Stimulated activated CD4-positive, alpha-beta T cell treated with anti-CD3 and anti-CD28 coated beads, Interleukin-1b, Interleukin-23, amount 100 ng/mL, for 1 hour (primary cell): Measurements from ENCODE around the gene PAK1.

ENCODE experiments used
- DNase-seq, 2 donors: peaks; one replicate each; pipeline ENCODE4 v3.0.0-alpha.2; 2020; ENCODE audit warnings: low read depth in 2 of 2

PAK1 gene

DNA sequence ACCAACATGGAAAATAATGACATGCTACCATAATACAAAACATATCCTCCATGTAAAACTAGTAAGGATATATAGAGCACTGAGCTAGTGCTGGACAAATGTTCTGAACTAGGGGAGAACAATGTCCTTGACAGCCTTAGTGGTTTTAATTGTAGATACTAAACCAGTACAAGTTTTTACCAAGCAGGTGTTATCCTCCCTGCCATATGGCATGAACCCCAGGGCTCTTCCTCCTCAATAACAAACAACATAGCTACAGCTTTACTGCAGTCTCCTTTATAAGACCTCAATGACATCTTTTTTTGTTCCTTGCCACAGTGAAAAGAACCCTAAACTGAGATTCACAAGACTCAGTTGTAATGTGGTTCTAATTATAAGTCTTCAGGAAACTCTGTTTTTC is 102.2 kb downstream of the PAK1 start:
- DNase-seq: no peak

DNA sequence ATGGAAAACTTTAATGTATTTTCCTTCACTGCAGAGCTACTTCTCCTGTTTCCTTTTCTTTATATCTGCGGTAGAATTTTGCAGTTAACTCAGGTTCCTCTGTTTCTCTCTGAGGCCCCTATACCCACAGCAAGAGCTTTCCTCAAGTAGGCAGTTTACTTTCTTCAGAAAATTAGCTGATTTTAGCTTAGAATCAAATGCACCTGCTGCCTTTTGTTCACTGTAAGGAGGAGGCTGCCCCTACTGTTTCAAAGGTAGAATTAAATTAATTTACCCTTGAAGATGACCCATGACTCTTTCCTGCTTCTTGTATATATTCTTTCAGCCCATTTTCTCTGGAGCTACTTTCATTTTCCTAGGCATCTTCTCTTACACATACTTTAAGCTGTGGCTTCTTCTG is 103.7 kb downstream of the PAK1 start:
- no peak for DNase-seq

GRCh38 chr11:77361184-77361583 is 112.7 kb downstream of the PAK1 start:
- DNase-seq: no peak

DNA sequence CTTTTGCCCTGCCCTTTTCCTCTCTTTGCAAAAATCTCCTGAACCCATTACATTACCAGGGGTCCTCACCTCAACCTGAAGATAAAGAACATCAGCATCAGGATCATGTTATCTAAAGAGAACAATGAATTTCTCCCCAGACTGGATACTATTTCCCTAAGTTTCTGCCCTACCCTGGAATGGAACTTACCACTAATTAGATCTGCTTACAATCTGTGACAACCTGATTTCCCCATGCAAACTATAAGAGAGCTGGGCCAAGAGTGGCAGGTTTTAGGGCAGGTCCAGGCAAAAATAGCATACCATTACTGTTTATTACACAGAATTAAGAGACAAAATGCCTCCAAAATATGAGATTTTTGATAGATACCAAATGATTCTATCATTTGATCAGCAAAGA is 114.4 kb downstream of the PAK1 start:
- no peak for DNase-seq

DNA sequence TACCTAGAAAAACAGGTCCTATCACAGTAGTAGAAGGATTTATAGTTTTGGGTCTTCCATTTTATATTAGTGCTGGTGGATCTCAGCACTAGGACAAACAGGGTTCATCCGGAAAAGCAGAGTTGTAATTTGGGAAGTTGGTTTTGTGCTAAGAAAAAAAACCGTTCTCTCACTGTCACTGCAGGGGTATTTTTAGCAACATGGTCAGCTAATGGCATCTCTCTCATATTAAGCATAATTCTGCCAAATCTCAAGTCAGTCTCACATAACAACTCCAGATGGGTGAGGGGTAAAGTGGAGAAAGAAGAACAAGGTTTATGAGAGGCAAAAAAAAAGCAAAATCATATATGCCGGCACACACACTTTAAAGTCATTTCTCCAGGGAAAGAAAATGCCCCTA is 120.8 kb downstream of the PAK1 start:
- no peak for DNase-seq

GRCh38 chr11:77351281-77351886 is 122.5 kb downstream of the PAK1 start:
- DNase-seq: no peak

DNA sequence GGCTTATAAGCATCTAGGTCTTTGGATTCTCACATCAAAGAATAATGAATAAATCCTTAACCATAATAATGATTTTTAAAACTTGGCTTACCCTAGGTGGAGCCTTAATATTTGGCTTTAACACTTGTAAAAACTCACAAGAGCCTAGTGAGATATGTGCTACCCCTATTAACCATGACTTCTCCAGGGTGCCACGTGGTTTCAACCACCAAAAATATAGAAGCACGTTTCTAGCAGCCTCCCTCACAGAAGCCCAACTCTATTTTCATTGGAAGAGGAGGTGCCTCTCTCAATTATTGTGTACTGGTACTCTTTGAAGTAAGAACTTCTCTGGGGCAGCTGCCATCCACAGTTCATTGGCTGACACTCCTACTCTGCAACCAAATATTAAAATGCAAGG is 125.9 kb downstream of the PAK1 start:
- DNase-seq: no peak

DNA sequence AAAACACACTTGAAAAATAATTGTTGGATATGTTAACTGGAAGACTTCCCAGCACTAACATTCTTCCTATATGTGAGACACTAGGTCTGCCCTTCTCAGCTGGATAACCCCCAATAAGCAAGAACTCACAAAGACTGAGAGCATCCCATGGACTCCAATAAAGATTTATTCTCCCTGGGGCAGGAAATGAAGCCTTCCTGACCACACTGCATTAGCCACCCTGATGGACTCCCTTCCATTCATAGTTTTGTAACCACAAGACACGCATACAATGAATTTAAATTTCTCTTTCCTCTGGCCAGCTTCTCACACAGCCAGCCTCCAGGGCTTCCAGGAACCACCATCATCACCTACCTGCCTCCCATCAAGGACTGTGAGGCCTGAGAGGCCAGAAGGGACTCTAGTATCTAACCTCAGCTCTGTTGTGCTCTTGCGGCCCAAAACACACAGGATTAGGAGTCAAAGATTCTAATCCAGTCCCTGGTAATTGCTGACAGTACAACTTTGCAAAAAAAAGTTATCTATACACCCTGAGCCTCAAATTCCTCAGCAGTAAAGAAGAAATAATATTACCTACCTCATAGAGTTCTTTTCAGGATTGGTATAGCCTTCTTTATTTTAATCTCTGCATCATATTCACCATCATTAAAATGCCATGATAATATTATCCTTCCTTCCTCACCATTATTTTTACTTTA is 126.8 kb downstream of the PAK1 start:
- no peak for DNase-seq

DNA sequence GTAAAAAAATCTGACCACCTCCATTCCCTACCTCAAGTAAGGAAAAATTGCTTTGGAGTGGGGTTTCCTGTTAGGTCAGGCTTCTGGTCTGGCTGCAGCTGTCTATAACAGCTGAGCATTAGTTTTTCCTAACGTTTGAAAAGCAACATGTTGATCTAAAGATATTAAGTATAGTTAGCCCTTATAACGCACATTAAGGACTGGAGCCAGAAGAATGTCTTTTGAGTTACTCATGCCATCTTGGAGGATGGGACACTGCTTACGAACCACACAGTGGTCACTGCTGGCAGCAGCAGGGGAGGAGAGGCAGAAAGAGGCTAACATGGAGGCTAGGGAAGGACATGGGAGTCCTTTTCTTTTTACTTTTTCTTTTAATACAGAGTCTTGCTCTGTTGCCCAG is 128.3 kb downstream of the PAK1 start:
- no peak for DNase-seq

DNA sequence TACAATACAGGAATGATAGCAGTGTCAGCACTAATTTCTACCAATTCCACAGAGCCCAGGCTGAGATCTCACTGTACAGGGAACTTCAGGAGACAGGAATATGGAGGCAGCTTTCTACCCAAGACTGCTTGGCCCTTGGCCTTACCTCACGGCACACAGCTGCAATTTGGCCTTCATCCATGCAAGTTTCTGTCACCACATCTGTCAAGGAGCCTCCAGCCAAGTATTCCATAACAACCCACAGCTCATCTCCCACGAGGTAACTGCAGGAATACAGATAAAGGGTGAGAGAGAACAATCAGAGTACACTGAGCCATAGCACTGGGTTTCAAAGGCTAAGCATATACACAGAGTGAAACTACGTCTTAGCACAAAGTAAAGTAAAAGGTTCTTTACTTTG is 133.4 kb downstream of the PAK1 start:
- DNase-seq: no peak

- no peak for DNase-seq
Measured at GRCh38 chr11:77332259-77332658, 141.6 kb downstream of the PAK1 start.

DNA sequence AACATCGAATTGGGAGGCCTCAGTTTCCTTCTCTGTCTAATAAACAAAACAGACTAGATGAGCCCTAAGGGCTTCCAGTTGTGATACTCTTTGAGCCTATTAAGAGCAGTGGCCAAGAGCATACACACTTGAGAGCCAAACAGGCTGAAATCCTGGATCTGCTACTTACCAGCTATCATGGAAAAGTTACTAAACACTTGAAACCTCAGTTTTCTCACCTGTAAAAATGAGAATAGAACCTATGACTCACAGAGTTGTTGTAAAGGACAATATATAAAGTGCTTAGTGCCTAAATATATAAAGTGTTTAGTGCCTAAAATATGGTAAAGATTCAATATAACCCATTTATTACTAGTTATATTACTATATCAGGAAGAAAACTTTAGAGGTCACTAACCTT is 148.7 kb downstream of the PAK1 start:
- DNase-seq: no peak

DNA sequence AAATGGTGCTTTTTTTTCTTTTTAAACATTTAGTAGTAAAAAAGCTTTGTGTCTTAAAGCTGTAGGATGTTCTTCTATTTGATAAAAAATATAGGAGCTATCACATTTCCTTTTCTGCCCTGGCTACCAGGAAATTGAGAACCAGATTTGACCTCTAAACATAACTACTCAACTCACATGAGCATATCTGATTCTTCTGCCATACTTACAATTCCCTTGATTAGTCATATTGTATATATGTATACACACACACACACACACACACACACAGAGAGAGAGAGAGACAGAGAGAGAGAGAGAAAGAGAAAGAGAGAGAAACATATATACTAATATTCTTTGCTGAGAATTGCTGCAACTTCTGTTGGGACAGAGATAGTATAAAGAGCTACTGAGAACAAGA is 149.4 kb downstream of the PAK1 start:
- no peak for DNase-seq

GRCh38 chr11:77322926-77323590 is 150.8 kb downstream of the PAK1 start:
- no peak for DNase-seq

- DNase-seq: no peak
Measured at GRCh38 chr11:77322506-77322905, 151.4 kb downstream of the PAK1 start.

- no peak for DNase-seq
Measured at GRCh38 chr11:77320351-77320750, 153.5 kb downstream of the PAK1 start.

GRCh38 chr11:77318600-77318999 is 155.3 kb downstream of the PAK1 start:
- no peak for DNase-seq

GRCh38 chr11:77316733-77317342 is 157.1 kb downstream of the PAK1 start:
- DNase-seq: no peak

DNA sequence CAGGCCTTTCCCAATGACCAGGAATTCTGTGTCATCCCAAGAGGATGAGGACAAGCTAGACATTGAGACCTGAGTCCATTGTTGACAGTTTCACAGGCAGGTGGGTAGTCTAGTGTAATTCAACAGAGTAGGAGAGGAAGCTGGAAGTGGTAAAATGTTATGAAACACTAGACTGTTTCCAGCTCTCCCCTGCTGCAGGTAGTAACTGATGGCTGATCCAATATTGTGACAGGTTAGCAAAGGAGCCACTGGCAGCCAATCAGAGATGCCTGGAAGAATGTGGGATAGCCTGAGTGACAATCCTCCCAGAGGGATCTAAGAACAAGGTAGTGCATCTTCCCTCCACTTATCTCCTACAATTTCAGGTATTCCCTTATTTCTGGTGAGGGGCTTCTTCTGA is 161.8 kb downstream of the PAK1 start:
- DNase-seq: no peak

GRCh38 chr11:77311701-77312100 is 162.2 kb downstream of the PAK1 start:
- no peak for DNase-seq

- no peak for DNase-seq
Measured at GRCh38 chr11:77310721-77311120, 163.2 kb downstream of the PAK1 start.

GRCh38 chr11:77309401-77310085 is 164.4 kb downstream of the PAK1 start:
- no peak for DNase-seq
